Measurements from ENCODE around the gene LDAF1. TPM values are rescaled to one million over a fixed set of nuclear protein-coding genes. Genes with fewer than 3 reads are reported as not detected.
"Not testable (repeated sequence)": the region's sequence is repeated elsewhere in the genome, so short reads cannot be mapped to it uniquely, and the experiment has no call there.

LDAF1 gene
- total and polyA plus RNA-seq, 4 donors = 1.2 to 2.4 (median 1.7) TPM

GRCh38 chr16:21150375-21151001, 8.0 kb upstream of the LDAF1 start, which contains the start of gene DNAH3:
DNAH3 (minus strand) TSS chr16:21150846; CDS start chr16:21150319, 527 bp downstream.
- no peak within 1 kb of the TSS for H3K4me3 ChIP-seq (ENCODE audit: low read depth in 1 of 3, low read length in 3 of 3)
- no peak for DNase-seq (ENCODE audit: low spot score)
- no peaks in the 10 kb centered on the region for H3K36me3 ChIP-seq (ENCODE audit: control insufficient read depth in 4 of 4, insufficient read depth in 3 of 4, low read depth in 1 of 4, low read length in 3 of 4)
- TF ChIP-seq ZBTB33 (IDR thresholded peaks at IDR 0.05) (no peak), RXRA (IDR thresholded peaks at IDR 0.05) (no peak), EGR1 (IDR thresholded peaks at IDR 0.05; ENCODE audit: low read depth in 2 of 2) (no peak), ATF3 (IDR thresholded peaks at IDR 0.05) (no peak), JUND (IDR thresholded peaks at IDR 0.05) (no peak), FOXA2 (IDR thresholded peaks at IDR 0.05) (no peak), MAX (IDR thresholded peaks at IDR 0.05) (no peak), FOXA1 (IDR thresholded peaks at IDR 0.05) (no peak), YY1 (IDR thresholded peaks at IDR 0.05) (no peak), HNF4A (conservative IDR thresholded peaks at IDR 0.05) (no peak)
- no peaks in the 10 kb centered on the region for H3K9me3 ChIP-seq (ENCODE audit: control insufficient read depth in 4 of 4, low read length in 3 of 4)
- H3K9ac ChIP-seq (ENCODE audit: low read depth in 1 of 2, low read length in 2 of 2) = no peak within 1 kb of the TSS
- H3K4me1 ChIP-seq (ENCODE audit: control insufficient read depth in 4 of 4, insufficient read depth in 4 of 4, low read length in 3 of 4) = peaks cover 0 to 3% (median 0%) of the 10 kb centered on the region in 4 donors
- WGBS = 43% methylated on average over 8 of the region's 8 CpGs
- H3K27ac ChIP-seq (ENCODE audit: low read depth in 1 of 2, low read length in 2 of 2) = no peak within 1 kb of the TSS
- peaks cover 0 to 2% (median 0%) of the 10 kb centered on the region in 4 donors for H3K27me3 ChIP-seq (ENCODE audit: control insufficient read depth in 4 of 4, insufficient read depth in 4 of 4, low read length in 3 of 4)

- not testable (repeated sequence) for H3K9me3 ChIP-seq (ENCODE audit: control insufficient read depth in 4 of 4, low read length in 3 of 4); H3K27me3 ChIP-seq (ENCODE audit: control insufficient read depth in 4 of 4, insufficient read depth in 4 of 4, low read length in 3 of 4); H3K4me1 ChIP-seq (ENCODE audit: control insufficient read depth in 4 of 4, insufficient read depth in 4 of 4, low read length in 3 of 4); H3K27ac ChIP-seq (ENCODE audit: low read depth in 1 of 2, low read length in 2 of 2); H3K9ac ChIP-seq (ENCODE audit: low read depth in 1 of 2, low read length in 2 of 2); DNase-seq (ENCODE audit: low spot score); H3K4me3 ChIP-seq (ENCODE audit: low read depth in 1 of 3, low read length in 3 of 3); H3K36me3 ChIP-seq (ENCODE audit: control insufficient read depth in 4 of 4, insufficient read depth in 3 of 4, low read depth in 1 of 4, low read length in 3 of 4)
- WGBS = 86% methylated on average over 51 of the region's 51 CpGs
Measured at GRCh38 chr16:21152160-21153030, 6.1 kb upstream of the LDAF1 start.

- H3K27me3 ChIP-seq (ENCODE audit: control insufficient read depth in 4 of 4, insufficient read depth in 4 of 4, low read length in 3 of 4); DNase-seq (ENCODE audit: low spot score); H3K9ac ChIP-seq (ENCODE audit: low read depth in 1 of 2, low read length in 2 of 2); H3K27ac ChIP-seq (ENCODE audit: low read depth in 1 of 2, low read length in 2 of 2); H3K4me3 ChIP-seq (ENCODE audit: low read depth in 1 of 3, low read length in 3 of 3); H3K36me3 ChIP-seq (ENCODE audit: control insufficient read depth in 4 of 4, insufficient read depth in 3 of 4, low read depth in 1 of 4, low read length in 3 of 4); H3K4me1 ChIP-seq (ENCODE audit: control insufficient read depth in 4 of 4, insufficient read depth in 4 of 4, low read length in 3 of 4); H3K9me3 ChIP-seq (ENCODE audit: control insufficient read depth in 4 of 4, low read length in 3 of 4): not testable (repeated sequence)
- 89% methylated on average over 11 of the region's 11 CpGs for WGBS
Measured at GRCh38 chr16:21153124-21153729, 5.2 kb upstream of the LDAF1 start.

- WGBS = 57% methylated on average over 1 of the region's 1 CpG
- H3K9ac ChIP-seq (ENCODE audit: low read depth in 1 of 2, low read length in 2 of 2); H3K36me3 ChIP-seq (ENCODE audit: control insufficient read depth in 4 of 4, insufficient read depth in 3 of 4, low read depth in 1 of 4, low read length in 3 of 4); H3K27ac ChIP-seq (ENCODE audit: low read depth in 1 of 2, low read length in 2 of 2); H3K9me3 ChIP-seq (ENCODE audit: control insufficient read depth in 4 of 4, low read length in 3 of 4); DNase-seq (ENCODE audit: low spot score); H3K4me3 ChIP-seq (ENCODE audit: low read depth in 1 of 3, low read length in 3 of 3); H3K27me3 ChIP-seq (ENCODE audit: control insufficient read depth in 4 of 4, insufficient read depth in 4 of 4, low read length in 3 of 4): not testable (repeated sequence)
- peaks cover 0 to 17% (median 5%) of the 10 kb centered on the region in 4 donors for H3K4me1 ChIP-seq (ENCODE audit: control insufficient read depth in 4 of 4, insufficient read depth in 4 of 4, low read length in 3 of 4)
Measured at GRCh38 chr16:21156011-21156410, 2.5 kb upstream of the LDAF1 start.

All from liver (tissue), 9 donors.